ENCODE results near the gene HBG1. TPM values are rescaled to one million over a fixed set of nuclear protein-coding genes. Genes with fewer than 3 reads are reported as not detected.

HBG1 gene
- total RNA-seq, 1 experiment from 2014 or later = not detected

DNA sequence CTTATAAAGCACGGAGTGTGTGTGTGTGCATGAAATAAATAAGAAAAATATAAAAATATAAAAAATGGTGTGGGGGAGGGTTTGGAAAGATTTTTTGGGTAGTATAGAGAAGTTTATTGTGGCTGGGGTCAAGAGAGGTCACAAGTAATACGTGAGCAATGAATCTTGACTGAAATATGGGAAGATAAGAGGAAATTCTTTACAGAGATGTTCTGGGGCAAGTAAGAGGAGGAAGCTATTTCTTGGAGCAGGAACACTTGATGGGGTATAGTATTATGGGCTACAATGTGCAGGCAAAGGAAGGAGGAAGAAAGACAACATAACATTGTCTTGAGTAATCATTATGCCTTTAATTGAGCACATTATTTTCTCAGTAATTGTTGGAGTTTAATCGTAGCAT lies 17.5 kb downstream of the HBG1 start:
- Histone ChIP-seq H2AK5ac (ENCODE audit: insufficient read length, low read length) (no peak overlapping the region), H3K18ac (ENCODE audit: insufficient read length, low read depth, low read length) (no peak overlapping the region), H4K8ac (replicated peaks; ENCODE audit: insufficient read length, low read depth, low read length) (no peak overlapping the region), H4K91ac (ENCODE audit: insufficient read length, low read depth, low read length) (no peak overlapping the region), H2AFZ (ENCODE audit: low read length) (no peak overlapping the region), H3K9ac (ENCODE audit: extremely low read depth, insufficient read length, low read length) (no peak overlapping the region), H2BK15ac (ENCODE audit: low read depth, low read length) (no peak overlapping the region), H3K56ac (ENCODE audit: insufficient read length, low read depth, low read length) (no peak overlapping the region), H3K79me2 (ENCODE audit: insufficient read depth, low read length) (no peaks in the 10 kb centered on the region), H4K20me1 (ENCODE audit: control insufficient read depth, insufficient read depth, insufficient read length) (no peaks in the 10 kb centered on the region), H2BK120ac (ENCODE audit: low read depth, low read length, poor library complexity, severe bottlenecking) (no peak overlapping the region), H3K23ac (ENCODE audit: insufficient read length, low read depth, low read length) (no peak overlapping the region), H3K14ac (ENCODE audit: insufficient read depth, low read length) (no peak overlapping the region), H3K4me1 (ENCODE audit: insufficient read depth, low read length) (no peaks in the 10 kb centered on the region), H2BK5ac (ENCODE audit: insufficient read length, low read length) (no peak overlapping the region), H3K27me3 (ENCODE audit: insufficient read depth, low read length) (no peaks in the 10 kb centered on the region), H3K4me2 (ENCODE audit: insufficient read depth, insufficient read length, low read length) (no peak overlapping the region), H4K5ac (ENCODE audit: insufficient read length, low read depth, low read length) (no peak overlapping the region), H3K79me1 (ENCODE audit: insufficient read depth, low read depth, low read length, poor library complexity, severe bottlenecking) (no peaks in the 10 kb centered on the region), H3K27ac (ENCODE audit: insufficient read length, low read depth, low read length) (no peak overlapping the region), H3K23me2 (ENCODE audit: insufficient read length, low read depth, low read length, poor library complexity, severe bottlenecking) (no peaks in the 10 kb centered on the region), H3K9me3 (ENCODE audit: control insufficient read depth, low read depth, low read length) (no peaks in the 10 kb centered on the region), H2BK20ac (ENCODE audit: low read depth, low read length, poor library complexity, severe bottlenecking) (no peak overlapping the region), H3K4ac (ENCODE audit: low read depth, low read length) (no peak overlapping the region), H3T11ph (ENCODE audit: low read length) (no peak overlapping the region), H2BK12ac (ENCODE audit: insufficient read length, low read depth, low read length) (no peak overlapping the region)
- Mint-ChIP-seq H3K4me3 (no peak overlapping the region), H3K27ac (no peak overlapping the region; a peak in 1 of 7 replicates), H3K9me3 (no peaks in the 10 kb centered on the region), H3K4me1 (no peaks in the 10 kb centered on the region), H3K36me3 (ENCODE audit: insufficient read depth in 1 of 3, low read depth in 3 of 3) (no peaks in the 10 kb centered on the region), H3K27me3 (ENCODE audit: low read depth) (peaks cover 6% of the 10 kb centered on the region)
- WGBS (ENCODE audit: extremely low coverage, insufficient read length, low lambda C conversion rate) = 100% methylated on average over 1 of the region's 3 CpGs
- no peak for DNase-seq
- TF ChIP-seq, protein P1, sequence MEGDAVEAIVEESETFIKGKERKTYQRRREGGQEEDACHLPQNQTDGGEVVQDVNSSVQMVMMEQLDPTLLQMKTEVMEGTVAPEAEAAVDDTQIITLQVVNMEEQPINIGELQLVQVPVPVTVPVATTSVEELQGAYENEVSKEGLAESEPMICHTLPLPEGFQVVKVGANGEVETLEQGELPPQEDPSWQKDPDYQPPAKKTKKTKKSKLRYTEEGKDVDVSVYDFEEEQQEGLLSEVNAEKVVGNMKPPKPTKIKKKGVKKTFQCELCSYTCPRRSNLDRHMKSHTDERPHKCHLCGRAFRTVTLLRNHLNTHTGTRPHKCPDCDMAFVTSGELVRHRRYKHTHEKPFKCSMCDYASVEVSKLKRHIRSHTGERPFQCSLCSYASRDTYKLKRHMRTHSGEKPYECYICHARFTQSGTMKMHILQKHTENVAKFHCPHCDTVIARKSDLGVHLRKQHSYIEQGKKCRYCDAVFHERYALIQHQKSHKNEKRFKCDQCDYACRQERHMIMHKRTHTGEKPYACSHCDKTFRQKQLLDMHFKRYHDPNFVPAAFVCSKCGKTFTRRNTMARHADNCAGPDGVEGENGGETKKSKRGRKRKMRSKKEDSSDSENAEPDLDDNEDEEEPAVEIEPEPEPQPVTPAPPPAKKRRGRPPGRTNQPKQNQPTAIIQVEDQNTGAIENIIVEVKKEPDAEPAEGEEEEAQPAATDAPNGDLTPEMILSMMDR (conservative IDR thresholded peaks at IDR 0.05) = no peak
